Activated gamma-delta T cell treated with anti-CD3 and anti-CD28 coated beads, Interleukin-2, amount 50 U/mL, for 16 hours (primary cell): ENCODE results near the gene TRIM49D2.
"Not testable (repeated sequence)": the region's sequence is repeated elsewhere in the genome, so short reads cannot be mapped to it uniquely, and the experiment has no call there.

Source experiments
- DNase-seq: peaks from one replicate; pipeline ENCODE4 v3.0.0-alpha.2; 2020; ENCODE audit warnings: low read depth

Gene TRIM49D2

GRCh38 chr11:89923764-89924163 lies at the start of gene TRIM49D2:
TRIM49D2 (plus strand) TSS chr11:89924064; CDS start chr11:89926762, 2,698 bp downstream.
- DNase-seq, result not testable (repeated sequence)

- not testable (repeated sequence) for DNase-seq
Observed at GRCh38 chr11:89877511-89877910, 46.4 kb upstream of the TRIM49D2 start.

- not testable (repeated sequence) for DNase-seq
Observed at GRCh38 chr11:89893245-89893644, 30.6 kb upstream of the TRIM49D2 start.

- DNase-seq, result not testable (repeated sequence)
Observed at GRCh38 chr11:89900809-89901208, 23.1 kb upstream of the TRIM49D2 start.

GRCh38 chr11:89922195-89922660 lies 1.6 kb upstream of the TRIM49D2 start, which contains the start of gene TRIM49D1:
TRIM49D1 (minus strand) TSS chr11:89922245; CDS start chr11:89917710, 4,535 bp downstream.
- no peak for DNase-seq

- not testable (repeated sequence) for DNase-seq
Observed at GRCh38 chr11:89960833-89961232, 37.0 kb downstream of the TRIM49D2 start.

- DNase-seq, result not testable (repeated sequence)
Observed at GRCh38 chr11:89965737-89966136, 41.9 kb downstream of the TRIM49D2 start, which contains the start of gene TRIM64. TRIM64 (plus strand) TSS chr11:89966037; CDS start chr11:89968504, 2,467 bp downstream.
